GM12878 (cell line): ENCODE data around the gene TNFSF13. TPM values are rescaled to one million over a fixed set of nuclear protein-coding genes. Genes with fewer than 3 reads are reported as not detected.
A peak's percentile ranks its signal among the peaks of the same experiment; 100 is the strongest.

ENCODE experiments used
- CHD1 ChIP-seq: IDR thresholded peaks from 2 replicates; pipeline ENCODE4 v1.6.1; 2012; ENCODE audit warnings: low read depth, low read length, improper control_type of control experiment
- CREM ChIP-seq: IDR thresholded peaks from 2 replicates; pipeline ENCODE4 v1.6.1; 2014; ENCODE audit warnings: antibody characterized with exemption, low read depth
- E2F4 ChIP-seq: IDR thresholded peaks from 2 replicates; pipeline ENCODE4 v1.6.1; 2012; ENCODE audit warnings: low read depth, low read length, improper control_type of control experiment
- EED ChIP-seq: sonication (generic); IDR thresholded peaks from 2 replicates; pipeline ENCODE4 v1.6.1; 2016; ENCODE audit warnings: antibody characterized with exemption, low read depth
- FOXK2 ChIP-seq: fragments of 450-650 bp; IDR thresholded peaks from 2 replicates; pipeline ENCODE4 v1.6.1; 2017; ENCODE audit warnings: mild to moderate bottlenecking, moderate library complexity
- FOXM1 ChIP-seq: IDR thresholded peaks from 2 replicates; pipeline ENCODE4 v1.6.1; 2012; ENCODE audit warnings: low read depth, mild to moderate bottlenecking, inconsistent platforms, low read length, moderate library complexity
- HDAC6 ChIP-seq: fragments of 200-600 bp; sonication (generic); IDR thresholded peaks from one replicate; pipeline ENCODE4 v1.8.0; 2017; ENCODE audit warnings: antibody characterized with exemption; ENCODE audit not compliant: unreplicated experiment
- HSF1 ChIP-seq: fragments of 150-350 bp; IDR thresholded peaks from 2 replicates; pipeline ENCODE4 v1.6.1; 2014; ENCODE audit warnings: mild to moderate bottlenecking, low read depth, low read length
- IKZF2 ChIP-seq, 2 experiments: fragments of 450-650 bp; IDR thresholded peaks; 2 replicates each; pipeline ENCODE4 v1.6.1; 2017; ENCODE audit warnings: mild to moderate bottlenecking in 2 of 2, moderate library complexity in 2 of 2
- MEF2A ChIP-seq: IDR thresholded peaks from 2 replicates; pipeline ENCODE4 v1.6.1; 2011; ENCODE audit warnings: low read depth, mild to moderate bottlenecking, low read length, moderate library complexity; ENCODE audit not compliant: insufficient read depth
- NFIC ChIP-seq: IDR thresholded peaks from 2 replicates; pipeline ENCODE4 v1.6.1; 2012; ENCODE audit warnings: low read depth, mild to moderate bottlenecking, inconsistent platforms, low read length, moderate library complexity
- NR2C2 ChIP-seq: IDR thresholded peaks from 2 replicates; pipeline ENCODE4 v1.6.1; 2011; ENCODE audit warnings: borderline replicate concordance, low read depth; ENCODE audit not compliant: control insufficient read depth, insufficient read length
- SMARCA5 ChIP-seq: fragments of 450-650 bp; IDR thresholded peaks from 2 replicates; pipeline ENCODE4 v1.6.1; 2017; ENCODE audit warnings: mild to moderate bottlenecking
- SMC3 ChIP-seq: IDR thresholded peaks from 2 replicates; pipeline ENCODE4 v1.6.1; 2011; ENCODE audit warnings: low read length, improper control_type of control experiment, borderline replicate concordance
- SUPT20H ChIP-seq: IDR thresholded peaks from 2 replicates; pipeline ENCODE4 v1.6.1; 2011; ENCODE audit warnings: low read depth, mild to moderate bottlenecking, low read length, moderate library complexity, borderline replicate concordance; ENCODE audit not compliant: control insufficient read depth
- TCF12 ChIP-seq: IDR thresholded peaks from 2 replicates; pipeline ENCODE4 v1.6.1; 2011; ENCODE audit warnings: low read depth, mild to moderate bottlenecking, low read length
- ZNF622 ChIP-seq: fragments of 450-650 bp; IDR thresholded peaks from 2 replicates; pipeline ENCODE4 v1.6.1; 2017; ENCODE audit warnings: mild to moderate bottlenecking, inconsistent platforms
- ZSCAN29 ChIP-seq: fragments of 450-650 bp; IDR thresholded peaks from 2 replicates; pipeline ENCODE4 v1.6.1; 2017; ENCODE audit warnings: mild to moderate bottlenecking, moderate library complexity
- ZZZ3 ChIP-seq: IDR thresholded peaks from 2 replicates; pipeline ENCODE4 v1.6.1; 2011; ENCODE audit warnings: low read depth; ENCODE audit not compliant: control insufficient read depth, insufficient read length
- polyA plus RNA-seq, 11 experiments: library from polyadenylated mRNA; depleted of rRNA in 4 of 11; unstranded in 6 of 11; stranded (reverse) in 5 of 11; fragments of >200 nt; fragmentation: Nextera tagmentation in 4 of 11; fragmentation: Illumina TruSeq in 1 of 11; extraction: Ambion mirVana in 4 of 11; extraction: Trizol in 1 of 11; gene quantifications; 1 replicate in 1 of 11; 2 replicates in 10 of 11; pipeline versions ENCODE4 v1.2.1 to v1.2.3, GENCODE V29; 2011 to 2016; ENCODE audit warnings: inconsistent platforms in 2 of 11, missing spikeins in 2 of 11, low read depth in 1 of 11
- total RNA-seq, 4 experiments: library from RNA; depleted of rRNA in 3 of 4; stranded (reverse); fragments of >200 nt in 3 of 4; fragmentation: Illumina TruSeq in 1 of 4; extraction: Trizol in 1 of 4; gene quantifications; 2 replicates each; pipeline versions ENCODE4 v1.2.1 to v1.2.3, GENCODE V29; 2013 to 2021
- TF ChIP-seq, protein P1 (sequence below): fragments of 450-650 bp; IDR thresholded peaks from 2 replicates; pipeline ENCODE4 v1.6.1; 2017; ENCODE audit warnings: mild to moderate bottlenecking, low read depth, inconsistent platforms; ENCODE audit not compliant: poor library complexity, severe bottlenecking
- TF ChIP-seq, protein P2 (sequence below): fragments of 450-650 bp; IDR thresholded peaks from 2 replicates; pipeline ENCODE4 v1.6.1; 2016; ENCODE audit warnings: mild to moderate bottlenecking

The TNFSF13 gene
- total and polyA plus RNA-seq, 10 of the 15 experiments (the other 5 are each of a cell fraction or from before 2014, with no cell fraction given) = 0.56 to 14.6 (median 9.7) TPM

- TF ChIP-seq, protein P1, sequence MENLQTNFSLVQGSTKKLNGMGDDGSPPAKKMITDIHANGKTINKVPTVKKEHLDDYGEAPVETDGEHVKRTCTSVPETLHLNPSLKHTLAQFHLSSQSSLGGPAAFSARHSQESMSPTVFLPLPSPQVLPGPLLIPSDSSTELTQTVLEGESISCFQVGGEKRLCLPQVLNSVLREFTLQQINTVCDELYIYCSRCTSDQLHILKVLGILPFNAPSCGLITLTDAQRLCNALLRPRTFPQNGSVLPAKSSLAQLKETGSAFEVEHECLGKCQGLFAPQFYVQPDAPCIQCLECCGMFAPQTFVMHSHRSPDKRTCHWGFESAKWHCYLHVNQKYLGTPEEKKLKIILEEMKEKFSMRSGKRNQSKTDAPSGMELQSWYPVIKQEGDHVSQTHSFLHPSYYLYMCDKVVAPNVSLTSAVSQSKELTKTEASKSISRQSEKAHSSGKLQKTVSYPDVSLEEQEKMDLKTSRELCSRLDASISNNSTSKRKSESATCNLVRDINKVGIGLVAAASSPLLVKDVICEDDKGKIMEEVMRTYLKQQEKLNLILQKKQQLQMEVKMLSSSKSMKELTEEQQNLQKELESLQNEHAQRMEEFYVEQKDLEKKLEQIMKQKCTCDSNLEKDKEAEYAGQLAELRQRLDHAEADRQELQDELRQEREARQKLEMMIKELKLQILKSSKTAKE = no peak
- TF ChIP-seq SMC3 (peak; percentile 42; the same call in 1 of the 2 replicates), ZNF622 (no peak), ZSCAN29 (no peak), TCF12 (0 out of 2 replicates have a peak, but pooled peaks have one; percentile 59), NFIC (no peak), SUPT20H (no peak), NR2C2 (no peak), HDAC6 (no peak), MEF2A (no peak), CREM (peak; percentile 24; the same call in 1 of the 2 replicates), HSF1 (no peak), FOXK2 (no peak), ZZZ3 (no peak), EED (peak; percentile 35; the same call in 1 of the 2 replicates), SMARCA5 (peak; percentile 70; the same call in 1 of the 2 replicates), IKZF2 (IDR thresholded peaks at IDR 0.05) (no peak), E2F4 (0 out of 2 replicates have a peak, but pooled peaks have one; percentile 17), FOXM1 (no peak), CHD1 (no peak)
- TF ChIP-seq, protein P2, sequence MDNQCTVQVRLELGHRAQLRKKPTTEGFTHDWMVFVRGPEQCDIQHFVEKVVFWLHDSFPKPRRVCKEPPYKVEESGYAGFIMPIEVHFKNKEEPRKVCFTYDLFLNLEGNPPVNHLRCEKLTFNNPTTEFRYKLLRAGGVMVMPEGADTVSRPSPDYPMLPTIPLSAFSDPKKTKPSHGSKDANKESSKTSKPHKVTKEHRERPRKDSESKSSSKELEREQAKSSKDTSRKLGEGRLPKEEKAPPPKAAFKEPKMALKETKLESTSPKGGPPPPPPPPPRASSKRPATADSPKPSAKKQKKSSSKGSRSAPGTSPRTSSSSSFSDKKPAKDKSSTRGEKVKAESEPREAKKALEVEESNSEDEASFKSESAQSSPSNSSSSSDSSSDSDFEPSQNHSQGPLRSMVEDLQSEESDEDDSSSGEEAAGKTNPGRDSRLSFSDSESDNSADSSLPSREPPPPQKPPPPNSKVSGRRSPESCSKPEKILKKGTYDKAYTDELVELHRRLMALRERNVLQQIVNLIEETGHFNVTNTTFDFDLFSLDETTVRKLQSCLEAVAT = 0 out of 2 replicates have a peak, but pooled peaks have one; percentile 12
Measured at GRCh38 chr17:7560172-7561027, 1.9 kb downstream of the TNFSF13 start (continued).
